Frontal cortex (tissue), 4 donors: Measurements from ENCODE around the gene ZNF319. TPM values are rescaled to one million over a fixed set of nuclear protein-coding genes. Genes with fewer than 3 reads are reported as not detected.

Experiments
- DNase-seq, 2 donors: peaks; one replicate each; pipeline ENCODE4 v3.0.0; 2012; ENCODE audit warnings: low spot score in 2 of 2
- FAIRE-seq: peaks from 2 replicates; lab custom pipeline; 2012; peaks lifted over from hg19 to GRCh38; lab: Jason Lieb, UNC
- total RNA-seq: library from RNA; depleted of rRNA; stranded (reverse); fragments of >200 nt; gene quantifications from one replicate; pipeline ENCODE4 v1.2.3, GENCODE V29; 2014
- donor health status: control.
- donor health status: control.
- donor health status: control.

Gene ZNF319
- total RNA-seq, 1 donor from 2014 or later: 4.9 TPM

DNA sequence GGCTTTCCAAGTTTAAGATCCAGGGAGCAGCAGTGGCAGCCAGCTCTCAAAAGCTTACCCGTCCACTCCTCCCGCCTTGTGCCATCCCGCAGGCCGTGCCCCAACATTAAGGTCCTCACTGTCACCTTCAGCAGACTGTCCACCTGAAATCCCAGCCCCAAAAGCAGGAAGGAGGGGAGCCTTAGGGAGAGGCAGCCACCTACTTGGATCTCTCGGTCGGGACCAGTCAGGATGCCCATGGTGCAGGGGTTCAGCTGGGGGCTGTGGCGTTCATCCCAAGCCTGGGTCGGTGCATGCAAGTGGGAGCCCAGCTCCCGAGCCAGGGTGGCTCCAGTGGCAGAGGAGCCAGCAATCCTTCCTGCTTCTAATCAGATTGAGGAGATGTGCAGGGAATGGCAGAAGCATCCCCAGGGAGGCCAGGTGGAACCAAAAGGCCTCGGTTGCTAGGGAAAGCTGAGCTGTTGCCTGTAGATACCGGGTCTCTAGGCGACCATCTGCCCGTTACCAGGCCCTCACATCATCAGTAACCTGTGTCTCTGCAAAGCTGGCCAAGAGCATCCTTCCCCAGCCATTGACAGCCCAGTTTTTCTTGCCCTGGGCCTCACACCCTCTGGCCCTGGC is 54.2 kb downstream of the ZNF319 start:
- no peak for DNase-seq

DNA sequence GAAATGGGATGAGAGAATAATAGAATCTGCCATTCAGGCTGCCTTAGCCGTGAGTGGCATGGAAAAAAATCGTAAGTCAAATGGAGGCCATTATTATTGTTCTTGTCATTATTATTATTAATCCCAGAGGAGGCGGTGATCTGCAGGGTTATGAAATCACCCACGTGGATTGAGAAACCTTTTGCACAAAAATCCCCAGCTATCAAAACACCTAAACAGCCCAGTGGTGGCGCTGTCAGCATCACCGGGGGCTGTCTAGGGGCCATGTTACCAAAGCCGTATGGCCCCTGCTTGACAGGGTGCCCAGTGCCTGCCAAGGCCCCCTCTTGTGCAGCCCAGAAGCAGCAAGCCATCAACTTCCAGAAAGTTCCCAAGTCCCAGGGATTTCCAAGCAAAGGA is 54.7 kb downstream of the ZNF319 start:
- no peak for DNase-seq
- FAIRE-seq: no peak

More for the DNA sequence above, 54.2 kb downstream of the ZNF319 start:
- no peak for FAIRE-seq

DNA sequence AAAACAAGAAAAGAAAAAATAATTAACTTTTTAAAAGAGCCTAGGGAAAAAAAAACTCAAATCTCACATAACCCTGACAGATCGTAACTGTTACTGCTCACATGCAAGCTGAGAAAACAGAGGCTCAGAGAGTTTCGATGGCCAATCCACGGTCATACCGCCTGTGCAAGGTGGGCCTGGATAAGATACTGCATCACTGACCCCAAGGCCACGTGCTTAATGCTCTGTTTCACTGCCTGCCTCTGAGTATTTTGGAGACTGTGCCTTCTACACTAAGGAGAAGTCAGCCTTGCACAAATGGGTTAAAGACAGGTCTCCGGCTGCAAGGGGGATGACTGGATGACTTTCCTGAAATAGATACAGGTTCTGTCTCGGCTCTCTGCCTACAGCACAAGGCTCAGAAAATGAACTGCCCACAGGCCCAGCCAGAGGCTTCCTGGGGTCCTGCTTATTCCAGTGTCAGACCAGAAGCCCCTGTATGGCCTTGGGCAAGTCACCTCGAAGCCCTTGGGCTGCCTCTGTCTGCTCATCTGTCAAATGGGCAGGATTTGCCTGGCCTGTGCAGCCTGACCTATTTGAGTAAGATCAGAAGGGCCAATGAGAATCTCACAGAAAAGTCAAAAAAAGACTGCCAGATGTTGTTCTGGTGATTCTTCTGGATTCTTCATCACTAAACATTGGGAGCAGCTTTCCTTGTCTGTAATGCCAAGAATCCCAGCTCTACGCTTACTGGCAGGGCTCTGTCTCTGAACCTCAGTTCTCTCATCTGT is 55.3 kb downstream of the ZNF319 start:
- DNase-seq (no peak), FAIRE-seq (no peak)

Other genes starting within 250 kb of the ZNF319 start
- gene KIFC3, start 198.2 kb downstream of the ZNF319 start, total RNA-seq: 46.1 TPM
- gene CNGB1, start 29.5 kb downstream of the ZNF319 start, total RNA-seq: 1.2 TPM
- 3.7 TPM for gene USB1, start 735 bp upstream of the ZNF319 start, total RNA-seq
- gene MMP15, start 25.1 kb upstream of the ZNF319 start, total RNA-seq: 12.2 TPM
- gene CFAP20, start 128.7 kb upstream of the ZNF319 start, total RNA-seq: 93.8 TPM
- 17.9 TPM for gene CSNK2A2, start 197.4 kb upstream of the ZNF319 start, total RNA-seq